ENCODE data around the gene RSPO3.

The RSPO3 gene

GRCh38 chr6:127192911-127193541 is 74.6 kb downstream of the RSPO3 start:
- 0 out of 2 replicates have a peak overlapping the region, but pooled peaks have one; percentile 27 for H3K27ac ChIP-seq
- H3K9ac ChIP-seq (ENCODE audit: insufficient read length): no peak overlapping the region
- H3K36me3 ChIP-seq (ENCODE audit: insufficient read depth, low read length): no peaks in the 10 kb centered on the region
- peak; percentile 75 for DNase-seq (ENCODE audit: low read depth, low spot score)
- no peaks in the 10 kb centered on the region for H3K9me3 ChIP-seq (ENCODE audit: low read depth, low read length)
- no peak for TF ChIP-seq FOXP2 (optimal IDR thresholded peaks at IDR 0.05; ENCODE audit: control extremely low read depth, extremely low read length, insufficient read depth)
- no peak for TF ChIP-seq POLR2AphosphoS5 (IDR thresholded peaks at IDR 0.05; ENCODE audit: borderline replicate concordance, low read depth, low read length)
- no peak for TF ChIP-seq EZH2 (IDR thresholded peaks at IDR 0.05)
- no peak overlapping the region for H3K4me3 ChIP-seq

- H3K9me3 ChIP-seq (ENCODE audit: low read depth, low read length): no peaks in the 10 kb centered on the region
- H3K36me3 ChIP-seq (ENCODE audit: insufficient read depth, low read length): no peaks in the 10 kb centered on the region
- H3K4me3 ChIP-seq: no peak overlapping the region
- no peak overlapping the region for H3K9ac ChIP-seq (ENCODE audit: insufficient read length)
- no peak for TF ChIP-seq EZH2 (IDR thresholded peaks at IDR 0.05)
- DNase-seq (ENCODE audit: low read depth, low spot score): no peak
- no peak overlapping the region for H3K27ac ChIP-seq
These were observed 77.4 kb downstream of the RSPO3 start for GRCh38 chr6:127195833-127196232.

DNA sequence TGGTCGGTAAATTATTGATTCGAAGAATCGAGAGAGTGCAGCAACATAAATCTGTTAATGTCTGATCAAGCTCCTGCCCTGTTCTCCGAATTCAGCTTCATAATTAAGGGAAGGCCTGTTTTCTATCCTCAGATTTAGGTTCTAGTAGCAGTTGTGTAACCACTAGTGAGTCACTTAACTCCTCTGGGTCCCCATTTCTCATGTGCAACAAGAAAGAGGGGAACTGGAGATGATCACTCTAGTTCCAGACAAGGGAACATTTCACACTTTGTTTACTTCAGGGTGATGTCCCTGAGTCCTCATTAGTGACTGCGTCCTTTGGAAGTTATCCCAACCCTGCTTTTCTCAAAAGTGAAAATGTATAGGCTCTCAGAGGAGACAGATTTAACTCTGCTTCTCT is 80.1 kb downstream of the RSPO3 start:
- DNase-seq (ENCODE audit: low read depth, low spot score): no peak
- TF ChIP-seq FOXP2 (optimal IDR thresholded peaks at IDR 0.05; ENCODE audit: control extremely low read depth, extremely low read length, insufficient read depth) (no peak), EZH2 (IDR thresholded peaks at IDR 0.05) (no peak), POLR2AphosphoS5 (IDR thresholded peaks at IDR 0.05; ENCODE audit: borderline replicate concordance, low read depth, low read length) (no peak)

DNA sequence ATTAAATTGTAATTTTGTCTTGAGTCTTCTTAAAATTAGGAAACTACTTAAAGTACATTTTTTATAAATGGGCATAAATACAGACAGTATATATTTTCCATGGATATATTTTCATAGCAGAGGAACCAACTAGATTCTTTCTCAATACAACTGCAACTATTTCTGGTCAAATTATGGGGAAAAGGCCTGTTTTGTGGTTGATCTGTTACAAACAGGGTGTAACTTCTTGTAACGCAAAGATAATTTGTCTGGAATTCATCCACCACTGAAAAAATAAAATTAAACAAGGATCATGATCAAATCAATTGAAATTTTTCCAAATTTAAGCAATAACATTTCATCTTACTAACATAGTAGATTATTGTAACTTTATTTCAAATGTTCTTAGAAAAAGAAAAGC is 81.0 kb downstream of the RSPO3 start:
- H3K36me3 ChIP-seq (ENCODE audit: insufficient read depth, low read length): no peaks in the 10 kb centered on the region
- DNase-seq (ENCODE audit: low read depth, low spot score): no peak
- H3K4me3 ChIP-seq: no peak overlapping the region
- TF ChIP-seq EZH2 (IDR thresholded peaks at IDR 0.05) (no peak), POLR2AphosphoS5 (IDR thresholded peaks at IDR 0.05; ENCODE audit: borderline replicate concordance, low read depth, low read length) (no peak), FOXP2 (optimal IDR thresholded peaks at IDR 0.05; ENCODE audit: control extremely low read depth, extremely low read length, insufficient read depth) (no peak)
- no peaks in the 10 kb centered on the region for H3K9me3 ChIP-seq (ENCODE audit: low read depth, low read length)
- H3K9ac ChIP-seq (ENCODE audit: insufficient read length): no peak overlapping the region
- H3K27ac ChIP-seq: no peak overlapping the region

More for the DNA sequence above, 80.1 kb downstream of the RSPO3 start:
- H3K36me3 ChIP-seq (ENCODE audit: insufficient read depth, low read length): no peaks in the 10 kb centered on the region
- H3K27ac ChIP-seq: no peak overlapping the region
- H3K9me3 ChIP-seq (ENCODE audit: low read depth, low read length): no peaks in the 10 kb centered on the region
- H3K4me3 ChIP-seq: no peak overlapping the region
- no peak overlapping the region for H3K9ac ChIP-seq (ENCODE audit: insufficient read length)

- H3K9me3 ChIP-seq (ENCODE audit: low read depth, low read length): no peaks in the 10 kb centered on the region
- H3K36me3 ChIP-seq (ENCODE audit: insufficient read depth, low read length): no peaks in the 10 kb centered on the region
- H3K4me3 ChIP-seq: no peak overlapping the region
- DNase-seq (ENCODE audit: low read depth, low spot score): no peak
- H3K27ac ChIP-seq: no peak overlapping the region
- TF ChIP-seq POLR2AphosphoS5 (IDR thresholded peaks at IDR 0.05; ENCODE audit: borderline replicate concordance, low read depth, low read length): no peak
- no peak for TF ChIP-seq EZH2 (IDR thresholded peaks at IDR 0.05)
- TF ChIP-seq FOXP2 (optimal IDR thresholded peaks at IDR 0.05; ENCODE audit: control extremely low read depth, extremely low read length, insufficient read depth): no peak
- no peak overlapping the region for H3K9ac ChIP-seq (ENCODE audit: insufficient read length)
These were observed 81.6 kb downstream of the RSPO3 start for GRCh38 chr6:127200114-127200513.

DNA sequence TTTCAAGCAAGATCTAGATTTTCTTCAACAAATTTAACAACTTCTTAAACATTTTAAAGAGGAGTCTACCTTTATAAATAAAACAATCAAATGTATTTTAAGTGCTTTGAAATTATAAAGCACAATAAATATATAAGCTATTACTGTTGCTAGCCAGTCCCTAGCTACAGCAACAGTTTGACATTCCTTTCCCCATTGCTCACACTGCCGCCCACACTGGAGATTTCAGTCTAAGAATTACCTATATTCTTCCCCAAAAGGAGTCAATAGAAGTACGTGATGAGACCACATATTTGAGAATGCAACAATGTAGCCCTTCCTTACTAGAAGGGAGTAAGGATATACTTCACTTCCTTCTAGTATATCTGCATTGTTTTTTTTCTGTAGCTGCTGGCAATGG is 82.8 kb downstream of the RSPO3 start:
- no peak overlapping the region for H3K9ac ChIP-seq (ENCODE audit: insufficient read length)
- no peaks in the 10 kb centered on the region for H3K36me3 ChIP-seq (ENCODE audit: insufficient read depth, low read length)
- TF ChIP-seq FOXP2 (optimal IDR thresholded peaks at IDR 0.05; ENCODE audit: control extremely low read depth, extremely low read length, insufficient read depth) (no peak), EZH2 (IDR thresholded peaks at IDR 0.05) (no peak), POLR2AphosphoS5 (IDR thresholded peaks at IDR 0.05; ENCODE audit: borderline replicate concordance, low read depth, low read length) (no peak)
- no peak overlapping the region for H3K4me3 ChIP-seq
- H3K9me3 ChIP-seq (ENCODE audit: low read depth, low read length): no peaks in the 10 kb centered on the region
- no peak for DNase-seq (ENCODE audit: low read depth, low spot score)
- H3K27ac ChIP-seq: no peak overlapping the region

DNA sequence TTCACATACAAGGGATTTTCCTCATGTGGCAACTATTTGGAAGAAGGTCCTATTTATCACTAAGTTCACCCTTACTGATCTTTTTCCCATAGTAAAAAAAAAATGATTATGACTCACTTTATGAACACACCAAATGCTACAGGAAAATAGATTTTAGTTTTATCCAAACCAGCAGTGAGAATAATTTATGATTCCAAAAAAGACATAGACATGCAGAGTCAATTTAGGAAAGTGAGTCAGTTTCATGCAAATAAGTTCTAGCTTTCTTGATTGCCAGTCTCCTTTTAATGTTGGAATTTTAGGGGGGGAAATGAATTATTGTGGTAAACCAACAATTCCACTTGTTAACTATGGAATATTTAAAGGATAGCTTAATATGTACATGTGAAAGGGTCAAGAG is 84.2 kb downstream of the RSPO3 start:
- TF ChIP-seq POLR2AphosphoS5 (IDR thresholded peaks at IDR 0.05; ENCODE audit: borderline replicate concordance, low read depth, low read length): no peak
- no peak for TF ChIP-seq FOXP2 (optimal IDR thresholded peaks at IDR 0.05; ENCODE audit: control extremely low read depth, extremely low read length, insufficient read depth)
- TF ChIP-seq EZH2 (IDR thresholded peaks at IDR 0.05): no peak
- H3K27ac ChIP-seq: no peak overlapping the region
- no peak for DNase-seq (ENCODE audit: low read depth, low spot score)
- H3K36me3 ChIP-seq (ENCODE audit: insufficient read depth, low read length): no peaks in the 10 kb centered on the region
- H3K9ac ChIP-seq (ENCODE audit: insufficient read length): no peak overlapping the region
- H3K9me3 ChIP-seq (ENCODE audit: low read depth, low read length): no peaks in the 10 kb centered on the region
- no peak overlapping the region for H3K4me3 ChIP-seq

- no peak overlapping the region for H3K9ac ChIP-seq (ENCODE audit: insufficient read length)
- H3K4me3 ChIP-seq: no peak overlapping the region
- no peak for DNase-seq (ENCODE audit: low read depth, low spot score)
- H3K27ac ChIP-seq: no peak overlapping the region
- H3K9me3 ChIP-seq (ENCODE audit: low read depth, low read length): no peaks in the 10 kb centered on the region
- TF ChIP-seq POLR2AphosphoS5 (IDR thresholded peaks at IDR 0.05; ENCODE audit: borderline replicate concordance, low read depth, low read length) (no peak), EZH2 (IDR thresholded peaks at IDR 0.05) (no peak), FOXP2 (optimal IDR thresholded peaks at IDR 0.05; ENCODE audit: control extremely low read depth, extremely low read length, insufficient read depth) (no peak)
- H3K36me3 ChIP-seq (ENCODE audit: insufficient read depth, low read length): no peaks in the 10 kb centered on the region
These were observed 85.8 kb downstream of the RSPO3 start for GRCh38 chr6:127204281-127204680.

- TF ChIP-seq EZH2 (IDR thresholded peaks at IDR 0.05): no peak
- no peak for TF ChIP-seq POLR2AphosphoS5 (IDR thresholded peaks at IDR 0.05; ENCODE audit: borderline replicate concordance, low read depth, low read length)
- TF ChIP-seq FOXP2 (optimal IDR thresholded peaks at IDR 0.05; ENCODE audit: control extremely low read depth, extremely low read length, insufficient read depth): no peak
- Histone ChIP-seq H3K4me3 (no peak overlapping the region), H3K27ac (no peak overlapping the region), H3K36me3 (ENCODE audit: insufficient read depth, low read length) (no peaks in the 10 kb centered on the region), H3K9me3 (ENCODE audit: low read depth, low read length) (no peaks in the 10 kb centered on the region), H3K9ac (ENCODE audit: insufficient read length) (no peak overlapping the region)
- DNase-seq (ENCODE audit: low read depth, low spot score): no peak
These were observed 86.6 kb downstream of the RSPO3 start for GRCh38 chr6:127205036-127205435.

Measured in SK-N-MC (cell line).